Ascending aorta (tissue), 2 donors: Measurements from ENCODE around the gene ZNF841. TPM values are rescaled to one million over a fixed set of nuclear protein-coding genes. Genes with fewer than 3 reads are reported as not detected.
"Not testable (repeated sequence)": the region's sequence is repeated elsewhere in the genome, so short reads cannot be mapped to it uniquely, and the experiment has no call there.

Experiments
- DNase-seq, 2 donors: peaks; one replicate each; pipeline ENCODE4 v3.0.0-alpha.2; 2019; ENCODE audit warnings: low spot score in 2 of 2
- H3K27ac ChIP-seq, 2 donors: fragments of 200-600 bp; sonication (generic); one replicate each; pipeline ENCODE4 v1.5.1; 2016 to 2017; ENCODE audit warnings: mild to moderate bottlenecking in 1 of 2
- H3K27me3 ChIP-seq: fragments of 200-600 bp; sonication (generic); one replicate; pipeline ENCODE4 v1.5.1; 2017
- H3K36me3 ChIP-seq, 2 donors: fragments of 200-600 bp; sonication (generic); one replicate each; pipeline ENCODE4 v1.5.1; 2016
- H3K4me1 ChIP-seq, 2 donors: fragments of 200-600 bp; sonication (generic); one replicate each; pipeline ENCODE4 v1.5.1; 2016 to 2017; ENCODE audit warnings: mild to moderate bottlenecking in 1 of 2
- H3K4me3 ChIP-seq, 2 donors: fragments of 200-600 bp; sonication (generic); one replicate each; pipeline ENCODE4 v1.5.1; 2016 to 2017; ENCODE audit warnings: mild to moderate bottlenecking in 1 of 2
- H3K9me3 ChIP-seq, 2 donors: fragments of 200-600 bp; sonication (generic); one replicate each; pipeline ENCODE4 v1.5.1; 2016
- CTCF ChIP-seq, 3 experiments: fragments of 200-600 bp in 2 of 3; fragments of 450-650 bp in 1 of 3; sonication (generic) in 2 of 3; IDR thresholded peaks; one replicate each; pipeline ENCODE4 v1.5.1; 2016 to 2019; ENCODE audit warnings: antibody characterized with exemption in 3 of 3, mild to moderate bottlenecking in 1 of 3, moderate library complexity in 1 of 3
- intact Hi-C: fragments of 100-400 bp; cut with DNase I; formaldehyde crosslinking; loops from one replicate; pipeline ENCODE4 v1.15.1; 2023
- total RNA-seq: library from RNA; depleted of rRNA; stranded (reverse); fragments of >200 nt; gene quantifications from one replicate; pipeline ENCODE4 v1.1.0, GENCODE V29; 2016

ZNF841 gene
- total RNA-seq, 1 donor from 2014 or later: 6.9 TPM

GRCh38 chr19:52112624-52113023 is 17.1 kb upstream of the ZNF841 start:
- DNase-seq: no peak
- Histone ChIP-seq H3K9me3 (peaks cover 98 to 100% of the 10 kb centered on the region in 2 donors), H3K27ac (no peak overlapping the region), H3K4me3 (no peak overlapping the region), H3K4me1 (no peaks in the 10 kb centered on the region), H3K27me3 (no peaks in the 10 kb centered on the region), H3K36me3 (peaks cover 23 to 34% of the 10 kb centered on the region in 2 donors)
- intact Hi-C loops: no loop called here
- no peak for TF ChIP-seq CTCF (IDR thresholded peaks at IDR 0.05)

GRCh38 chr19:52110780-52111179 is 15.2 kb upstream of the ZNF841 start:
- no peak overlapping the region for H3K4me3 ChIP-seq
- DNase-seq: no peak
- peaks cover 5 to 16% of the 10 kb centered on the region in 2 donors for H3K36me3 ChIP-seq
- TF ChIP-seq CTCF (IDR thresholded peaks at IDR 0.05): no peak
- H3K9me3 ChIP-seq: peaks cover 96 to 100% of the 10 kb centered on the region in 2 donors
- H3K4me1 ChIP-seq: no peaks in the 10 kb centered on the region
- intact Hi-C loops: no loop called here
- no peak overlapping the region for H3K27ac ChIP-seq
- no peaks in the 10 kb centered on the region for H3K27me3 ChIP-seq

- H3K4me3 ChIP-seq: no peak overlapping the region
- TF ChIP-seq CTCF (IDR thresholded peaks at IDR 0.05): no peak
- intact Hi-C loops: no loop called here
- DNase-seq: no peak
- H3K4me1 ChIP-seq: no peaks in the 10 kb centered on the region
- peaks cover 18 to 49% of the 10 kb centered on the region in 2 donors for H3K9me3 ChIP-seq
- no peaks in the 10 kb centered on the region for H3K27me3 ChIP-seq
- H3K27ac ChIP-seq: no peak overlapping the region
- no peaks in the 10 kb centered on the region for H3K36me3 ChIP-seq
These were observed 7.2 kb upstream of the ZNF841 start for GRCh38 chr19:52102782-52103181.

GRCh38 chr19:52101866-52102562 is 6.4 kb upstream of the ZNF841 start:
- DNase-seq: no peak
- intact Hi-C loops: no loop called here
- H3K4me3 ChIP-seq: no peak overlapping the region
- no peaks in the 10 kb centered on the region for H3K36me3 ChIP-seq
- peaks cover 18 to 49% of the 10 kb centered on the region in 2 donors for H3K9me3 ChIP-seq
- no peaks in the 10 kb centered on the region for H3K4me1 ChIP-seq
- no peak for TF ChIP-seq CTCF (IDR thresholded peaks at IDR 0.05)
- no peaks in the 10 kb centered on the region for H3K27me3 ChIP-seq
- H3K27ac ChIP-seq: no peak overlapping the region

- H3K9me3 ChIP-seq: peaks cover 13 to 39% of the 10 kb centered on the region in 2 donors
These were observed 4.1 kb upstream of the ZNF841 start for GRCh38 chr19:52099497-52100138.

GRCh38 chr19:52096416-52096815 is 851 bp upstream of the ZNF841 start:
- peaks cover 10 to 18% of the 10 kb centered on the region in 2 donors for H3K36me3 ChIP-seq
- H3K4me3 ChIP-seq: peak overlapping the region in 1 of 2 donors; percentile 91
- intact Hi-C loops: loop anchor here (5.0 kb wide), 2 partner anchors 96 to 109 kb away; partner anchors contain the start of genes PPP2R1A and ZNF350
- not testable (repeated sequence) for H3K4me1 ChIP-seq, H3K27me3 ChIP-seq, DNase-seq
- peak overlapping the region in 1 of 2 donors; percentile 75 for H3K27ac ChIP-seq
- peaks cover 13 to 39% of the 10 kb centered on the region in 2 donors for H3K9me3 ChIP-seq

More at GRCh38 chr19:52099497-52100138, 4.1 kb upstream of the ZNF841 start:
- H3K27me3 ChIP-seq: no peaks in the 10 kb centered on the region
- no peak overlapping the region for H3K27ac ChIP-seq
- intact Hi-C loops: loop anchor here (5.0 kb wide), 2 partner anchors 93 to 112 kb away; partner anchors contain the start of genes PPP2R1A and ZNF350
- no peaks in the 10 kb centered on the region for H3K4me1 ChIP-seq
- no peaks in the 10 kb centered on the region for H3K36me3 ChIP-seq
- no peak for TF ChIP-seq CTCF (IDR thresholded peaks at IDR 0.05)
- H3K4me3 ChIP-seq: no peak overlapping the region
- DNase-seq: no peak
